Heart right ventricle (tissue), 16 donors: ENCODE data around the gene SMARCA4. TPM values are rescaled to one million over a fixed set of nuclear protein-coding genes. Genes with fewer than 3 reads are reported as not detected.

Experiments used
- ATAC-seq, 8 donors: fragments of 200-7000 bp; cut with Tn5 transposase; one replicate each; pipeline ENCODE4 v1.9.1; 2020; ENCODE audit warnings: mild to moderate bottlenecking in 8 of 8, moderate library complexity in 8 of 8, moderate number of reproducible peaks in 1 of 8
- DNase-seq, 2 donors: peaks; one replicate each; pipeline ENCODE4 v3.0.0-alpha.2; 2020
- H3K27ac ChIP-seq, 10 donors: fragments of 200-600 bp; sonication (generic) in 2 of 10; one replicate each; pipeline versions ENCODE4 v1.5.0 to v1.8.0; 2020 to 2022; ENCODE audit warnings: mild to moderate bottlenecking in 3 of 10
- H3K27me3 ChIP-seq, 7 donors: fragments of 200-600 bp; one replicate each; pipeline ENCODE4 v1.8.0; 2021 to 2022; ENCODE audit warnings: mild to moderate bottlenecking in 2 of 7
- H3K36me3 ChIP-seq, 9 donors: fragments of 200-600 bp; sonication (generic) in 1 of 9; one replicate each; pipeline versions ENCODE4 v1.5.0 to v1.8.0; 2020 to 2022; ENCODE audit warnings: mild to moderate bottlenecking in 2 of 9
- H3K4me1 ChIP-seq, 9 donors: fragments of 200-600 bp; sonication (generic) in 1 of 9; one replicate each; pipeline versions ENCODE4 v1.5.0 to v1.8.0; 2020 to 2022; ENCODE audit warnings: mild to moderate bottlenecking in 4 of 9
- H3K4me3 ChIP-seq, 10 donors: fragments of 200-600 bp; sonication (generic) in 2 of 10; one replicate each; pipeline versions ENCODE4 v1.5.0 to v1.8.0; 2020 to 2022; ENCODE audit warnings: mild to moderate bottlenecking in 7 of 10, moderate library complexity in 2 of 10
- H3K9me3 ChIP-seq, 11 donors: fragments of 200-600 bp in 10 of 11; sonication (generic) in 2 of 11; one replicate each; pipeline versions ENCODE4 v1.5.0 to v1.8.0; 2013 to 2022; ENCODE audit warnings: mild to moderate bottlenecking in 2 of 11, control low read depth in 1 of 11, moderate library complexity in 1 of 11
- WGBS, 2 donors: extraction: QIAGEN DNeasy Blood & Tissue Kit; methylation state at CpG; one replicate each; pipeline ENCODE4 v1.1.7; 2013; ENCODE audit warnings: inconsistent platforms in 1 of 2; 5-methylcytosine and 5-hydroxymethylcytosine counted together
- intact Hi-C, 10 donors: fragments of 100-400 bp; cut with DNase I; formaldehyde crosslinking; loops; one replicate each; pipeline versions ENCODE4 v1.11.1 to v1.14.2; 2022
- polyA plus RNA-seq, 2 donors: library from polyadenylated mRNA; stranded (reverse); fragments of 200-250 nt; gene quantifications; one replicate each; pipeline ENCODE4 v1.2.3, GENCODE V29; 2013
- total RNA-seq, 10 donors: library from RNA; stranded (reverse); fragmentation: NEBNext Ultra II Directional in 3 of 10; extraction: Animal tissue kit (Norgen Biotek cat#: 25700) in 3 of 10; gene quantifications; one replicate each; pipeline versions ENCODE4 v1.2.1 to v1.2.4, GENCODE V29; 2021 to 2023
- TF ChIP-seq, protein P1 (sequence below), 9 donors: fragments of 200-600 bp; sonication (generic) in 2 of 9; IDR thresholded peaks; one replicate each; pipeline versions ENCODE4 v1.5.0 to v1.8.0; 2021 to 2022; ENCODE audit warnings: antibody characterized with exemption in 9 of 9, mild to moderate bottlenecking in 5 of 9, moderate library complexity in 1 of 9
- donor health status: Arrhythmogenic right ventricular cardiomyopathy.
- donor health status: ischemic (EF 13 %, LVEDD 7.1; RV severe dilation, severe dysfunction).
- donor health status: healthy with polysubstance abuse.
- donor health status: DM: no; HTN: yes; CAD: no.
- donor health status: DM: no; HTN: no; CAD: no.
- donor health status: ischemic (EF 25% LVEDD 6.9; RV normal size, moderate dysfunction).
- donor health status: ischemic (EF 25% LVEDD 5.7; RV mildly dilated, moderate dysfunction).
- donor health status: healthy.
- donor health status: DM: yes; HTN: yes; CAD: no.
- donor health status: Ischemic cardiomyopathy.
- donor health status: ischemic (EF 35%, LVEDD 5.7; RV mildly dilated, moderate dysfunction).
- donor health status: nonischemic (EF 11% LVEDD 7.7; RV severe dilation, severe dysfunction).
- donor health status: DM: yes; HTN: yes; CAD: no.
- donor health status: PGD.
- donor health status: ischemic (EF 29% LVEDD 5.4; RV normal size, mild dysfunction).
- donor health status: nonischemic (EF 23%, LVEDD 6.1; RV moderate dilation, normal function).

SMARCA4 gene
- total and polyA plus RNA-seq, 12 donors, result 35.2 to 64.8 (median 44.5) TPM

GRCh38 chr19:10961073-10961860 is 437 bp downstream of the SMARCA4 start:
- intact Hi-C loops, result loop anchor here in 1 of 10 donors (2.0 kb wide), 1 partner anchor 14 kb away; no protein-coding TSS in a partner anchor
- H3K27ac ChIP-seq, result peak overlapping the region; percentile 85 to 97 (median 92)
- 0% methylated on average over 58 to 90 of the region's 92 CpGs for WGBS, 2 donors

GRCh38 chr19:10962863-10963262 is 2.0 kb downstream of the SMARCA4 start:
- intact Hi-C loops, result no loop called here
- peaks cover 0 to 29% (median 17%) of the 10 kb centered on the region in 9 donors for H3K4me1 ChIP-seq
- ATAC-seq, result no peak
- no peak overlapping the region for H3K27ac ChIP-seq
- no peaks in the 10 kb centered on the region for H3K9me3 ChIP-seq
- no peaks in the 10 kb centered on the region for H3K27me3 ChIP-seq
- no peak overlapping the region for H3K4me3 ChIP-seq
- TF ChIP-seq, protein P1, sequence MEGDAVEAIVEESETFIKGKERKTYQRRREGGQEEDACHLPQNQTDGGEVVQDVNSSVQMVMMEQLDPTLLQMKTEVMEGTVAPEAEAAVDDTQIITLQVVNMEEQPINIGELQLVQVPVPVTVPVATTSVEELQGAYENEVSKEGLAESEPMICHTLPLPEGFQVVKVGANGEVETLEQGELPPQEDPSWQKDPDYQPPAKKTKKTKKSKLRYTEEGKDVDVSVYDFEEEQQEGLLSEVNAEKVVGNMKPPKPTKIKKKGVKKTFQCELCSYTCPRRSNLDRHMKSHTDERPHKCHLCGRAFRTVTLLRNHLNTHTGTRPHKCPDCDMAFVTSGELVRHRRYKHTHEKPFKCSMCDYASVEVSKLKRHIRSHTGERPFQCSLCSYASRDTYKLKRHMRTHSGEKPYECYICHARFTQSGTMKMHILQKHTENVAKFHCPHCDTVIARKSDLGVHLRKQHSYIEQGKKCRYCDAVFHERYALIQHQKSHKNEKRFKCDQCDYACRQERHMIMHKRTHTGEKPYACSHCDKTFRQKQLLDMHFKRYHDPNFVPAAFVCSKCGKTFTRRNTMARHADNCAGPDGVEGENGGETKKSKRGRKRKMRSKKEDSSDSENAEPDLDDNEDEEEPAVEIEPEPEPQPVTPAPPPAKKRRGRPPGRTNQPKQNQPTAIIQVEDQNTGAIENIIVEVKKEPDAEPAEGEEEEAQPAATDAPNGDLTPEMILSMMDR (IDR thresholded peaks at IDR 0.05), result no peak
- H3K36me3 ChIP-seq, result no peaks in the 10 kb centered on the region
- WGBS, 2 donors, result 87 to 89% methylated on average over 10 of the region's 10 CpGs
- no peak for DNase-seq

More at GRCh38 chr19:10961073-10961860, 437 bp downstream of the SMARCA4 start:
- Histone ChIP-seq H3K4me1 (peaks cover 0 to 28% (median 17%) of the 10 kb centered on the region in 9 donors), H3K36me3 (no peaks in the 10 kb centered on the region), H3K9me3 (no peaks in the 10 kb centered on the region), H3K27me3 (no peaks in the 10 kb centered on the region), H3K4me3 (peak overlapping the region; percentile 72 to 99 (median 90))
- TF ChIP-seq, protein P1 (IDR thresholded peaks at IDR 0.05), result no peak
- ATAC-seq (peak; percentile 16 to 68 (median 38)), DNase-seq (peak in 1 of 2 donors; percentile 33)

DNA sequence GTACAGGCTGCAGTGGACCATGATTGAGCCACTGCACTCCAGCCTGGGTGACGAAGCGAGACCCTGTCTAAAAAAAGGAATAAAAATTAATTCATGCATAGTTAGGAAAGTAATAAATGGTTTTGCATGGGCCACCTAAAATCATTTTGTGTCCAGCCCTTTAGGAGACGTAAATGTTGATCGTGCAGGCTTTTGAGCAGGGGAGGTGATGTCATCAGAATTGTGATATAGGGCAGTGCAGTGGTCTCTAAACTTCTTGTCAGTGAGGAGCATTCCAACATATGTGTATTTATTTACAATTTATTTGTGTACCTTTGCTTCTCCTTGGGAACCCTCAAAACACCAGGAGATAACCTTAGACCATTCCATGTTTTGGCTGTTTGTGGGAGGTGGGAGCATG is 3.0 kb downstream of the SMARCA4 start:
- 83 to 87% methylated on average over 4 of the region's 4 CpGs for whole genome bisulfite sequencing, 2 donors

DNA sequence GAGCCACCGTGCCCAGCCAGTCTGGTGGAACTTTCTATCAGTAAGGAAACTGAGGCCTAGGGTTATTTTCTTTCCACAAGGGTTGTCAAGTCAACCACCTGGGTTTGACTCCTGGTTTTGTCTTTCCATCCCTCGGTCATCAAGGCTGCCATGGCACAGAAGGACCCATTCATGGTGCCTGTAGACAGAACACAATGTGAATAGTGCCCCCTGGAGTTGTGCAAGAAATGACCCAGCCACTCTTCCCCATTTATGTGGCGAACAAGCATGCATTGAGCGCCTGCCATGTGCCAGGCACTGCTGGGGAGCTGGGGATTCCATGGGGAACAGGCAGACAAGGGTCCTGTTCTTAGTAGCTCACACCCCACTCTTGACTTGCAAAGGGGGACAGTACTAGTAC is 4.1 kb downstream of the SMARCA4 start:
- Histone ChIP-seq H3K27ac (no peak overlapping the region), H3K4me1 (peaks cover 0 to 39% (median 23%) of the 10 kb centered on the region in 9 donors), H3K27me3 (no peaks in the 10 kb centered on the region), H3K9me3 (no peaks in the 10 kb centered on the region), H3K4me3 (no peak overlapping the region), H3K36me3 (no peaks in the 10 kb centered on the region)
- 97 to 98% methylated on average over 4 of the region's 4 CpGs for WGBS, 2 donors
- no peak for DNase-seq
- ATAC-seq, result no peak
- intact Hi-C loops, result no loop called here
- TF ChIP-seq, protein P1 (IDR thresholded peaks at IDR 0.05), result no peak

More for the DNA sequence above, 3.0 kb downstream of the SMARCA4 start:
- TF ChIP-seq, protein P1 (IDR thresholded peaks at IDR 0.05), result no peak
- DNase-seq, result no peak
- no peaks in the 10 kb centered on the region for H3K36me3 ChIP-seq
- no peak for ATAC-seq
- no peak overlapping the region for H3K4me3 ChIP-seq
- intact Hi-C loops, result no loop called here
- no peaks in the 10 kb centered on the region for H3K9me3 ChIP-seq
- H3K4me1 ChIP-seq, result peaks cover 0 to 39% (median 26%) of the 10 kb centered on the region in 9 donors
- H3K27ac ChIP-seq, result no peak overlapping the region
- no peaks in the 10 kb centered on the region for H3K27me3 ChIP-seq
